Neutrophil (primary cell): Measurements from ENCODE around the gene MOB4.

Source experiments
- H3K27ac ChIP-seq: fragments of 200-600 bp; sonication (generic); 2 replicates; pipeline ENCODE4 v1.5.1; 2016; ENCODE audit warnings: mild to moderate bottlenecking, moderate library complexity
- H3K27me3 ChIP-seq: fragments of 200-600 bp; sonication (generic); 2 replicates; pipeline ENCODE4 v1.6.0; 2016; ENCODE audit warnings: mild to moderate bottlenecking
- H3K36me3 ChIP-seq: fragments of 200-600 bp; sonication (generic); 2 replicates; pipeline ENCODE4 v1.5.1; 2017
- H3K4me1 ChIP-seq, 2 experiments: fragments of 200-600 bp in 1 of 2; sonication (generic) in 1 of 2; 1 replicate in 1 of 2; 2 replicates in 1 of 2; pipeline versions ENCODE4 v1.5.1 to v1.6.1; 2013 to 2016; ENCODE audit warnings: low read depth in 1 of 2, low read length in 1 of 2, mild to moderate bottlenecking in 1 of 2, moderate library complexity in 1 of 2; ENCODE audit not compliant: control insufficient read depth in 1 of 2, insufficient read depth in 1 of 2
- H3K4me3 ChIP-seq, 2 experiments: fragments of 200-600 bp in 1 of 2; sonication (generic) in 1 of 2; 1 replicate in 1 of 2; 2 replicates in 1 of 2; pipeline ENCODE4 v1.5.1; 2013 to 2016; ENCODE audit warnings: low read depth in 1 of 2, low read length in 1 of 2, mild to moderate bottlenecking in 1 of 2, moderate library complexity in 1 of 2
- H3K9me3 ChIP-seq: fragments of 200-600 bp; sonication (generic); 2 replicates; pipeline ENCODE4 v1.5.1; 2016
- CTCF ChIP-seq: fragments of 200-600 bp; sonication (generic); IDR thresholded peaks from 2 replicates; pipeline ENCODE4 v1.5.1; 2016; ENCODE audit warnings: antibody characterized with exemption

MOB4 gene

DNA sequence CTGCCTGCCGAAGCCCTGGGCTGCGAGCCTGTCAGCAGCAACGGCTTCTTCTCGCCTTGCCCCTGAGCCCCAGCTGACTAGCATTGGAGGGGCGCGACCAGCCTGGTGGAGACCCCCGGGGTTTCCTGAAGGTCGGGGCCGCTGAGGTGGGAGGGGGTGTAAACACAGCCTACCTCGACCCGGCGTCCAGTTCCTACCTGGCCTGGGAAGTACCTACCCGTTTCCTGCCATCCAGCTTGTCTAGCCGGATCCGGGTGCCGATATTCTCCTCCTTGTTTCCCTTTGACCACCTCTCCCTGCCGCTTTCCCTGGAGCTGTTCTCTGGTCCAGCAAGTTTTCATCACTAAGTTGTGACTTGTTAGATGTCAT is 511 bp downstream of the MOB4 start:
- Histone ChIP-seq H3K27ac (peak overlapping the region; percentile 91), H3K9me3 (no peaks in the 10 kb centered on the region), H3K27me3 (no peaks in the 10 kb centered on the region), H3K36me3 (peaks cover 3% of the 10 kb centered on the region), H3K4me1 (peaks cover 27 to 30% of the 10 kb centered on the region in 2 experiments), H3K4me3 (peak overlapping the region; percentile 90 to 91)
- TF ChIP-seq CTCF, result no peak

DNA sequence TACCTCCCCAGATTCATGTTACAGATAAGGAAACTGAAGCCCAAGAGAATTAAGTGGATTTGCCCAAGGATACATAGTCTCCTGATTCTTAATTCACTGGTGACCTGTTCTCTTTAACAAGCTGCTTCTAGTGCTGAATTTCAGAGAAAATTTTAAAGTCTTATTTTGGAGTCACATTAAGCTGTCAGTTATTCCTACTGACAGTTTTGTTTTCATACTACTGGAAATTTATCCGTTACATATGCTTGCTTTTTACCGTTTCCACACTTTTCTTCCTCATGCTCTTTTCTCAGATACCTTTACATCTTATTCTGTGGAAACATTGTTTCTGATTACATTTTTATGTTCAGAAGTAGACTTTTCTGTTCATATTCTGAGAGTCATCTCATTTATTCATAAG is 1.3 kb downstream of the MOB4 start:
- peak overlapping the region; percentile 91 for H3K27ac ChIP-seq
- peaks cover 3% of the 10 kb centered on the region for H3K36me3 ChIP-seq
- no peaks in the 10 kb centered on the region for H3K9me3 ChIP-seq
- peak overlapping the region; percentile 90 to 91 for H3K4me3 ChIP-seq
- peaks cover 27 to 30% of the 10 kb centered on the region in 2 experiments for H3K4me1 ChIP-seq
- no peak for TF ChIP-seq CTCF
- H3K27me3 ChIP-seq, result no peaks in the 10 kb centered on the region

DNA sequence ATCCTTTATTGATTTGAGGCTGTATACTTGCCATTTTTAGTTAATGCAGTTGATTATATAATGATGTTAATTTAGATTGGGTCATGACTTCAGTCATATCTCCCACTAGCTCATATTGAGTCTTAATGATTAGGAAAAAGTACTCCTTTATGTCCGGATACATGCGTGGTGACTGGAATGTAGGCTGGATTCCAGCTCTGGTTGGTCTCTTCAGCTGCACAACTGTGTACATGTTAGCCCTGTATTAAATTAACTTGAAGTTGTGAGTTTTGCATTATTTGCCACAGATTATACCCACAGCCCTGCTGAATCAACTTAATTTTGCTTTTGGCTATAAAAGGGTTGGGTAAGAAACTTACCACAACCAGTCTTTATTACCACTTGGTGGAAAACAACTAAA is 22.5 kb downstream of the MOB4 start:
- no peak overlapping the region for H3K4me3 ChIP-seq
- H3K4me1 ChIP-seq, result no peaks in the 10 kb centered on the region
- peaks cover 62% of the 10 kb centered on the region for H3K36me3 ChIP-seq
- H3K9me3 ChIP-seq, result no peaks in the 10 kb centered on the region
- no peaks in the 10 kb centered on the region for H3K27me3 ChIP-seq
- TF ChIP-seq CTCF, result no peak
- H3K27ac ChIP-seq, result peak overlapping the region; percentile 10

- no peak for TF ChIP-seq CTCF
- Histone ChIP-seq H3K9me3 (no peaks in the 10 kb centered on the region), H3K27ac (no peak overlapping the region), H3K36me3 (peaks cover 72% of the 10 kb centered on the region), H3K4me1 (no peaks in the 10 kb centered on the region), H3K4me3 (no peak overlapping the region), H3K27me3 (no peaks in the 10 kb centered on the region)
Observed at GRCh38 chr2:197539734-197540133, 23.9 kb downstream of the MOB4 start.

- H3K27me3 ChIP-seq, result no peaks in the 10 kb centered on the region
- H3K4me3 ChIP-seq, result no peak overlapping the region
- H3K4me1 ChIP-seq, result peaks cover 0 to 3% of the 10 kb centered on the region in 2 experiments
- no peak for TF ChIP-seq CTCF
- H3K9me3 ChIP-seq, result no peaks in the 10 kb centered on the region
- no peak overlapping the region for H3K27ac ChIP-seq
- H3K36me3 ChIP-seq, result peaks cover 73% of the 10 kb centered on the region
Observed at GRCh38 chr2:197543206-197543605, 27.3 kb downstream of the MOB4 start.
